Activated naive CD4-positive, alpha-beta T cell treated with anti-CD3 and anti-CD28 coated beads, Interleukin-2, amount 50 U/mL, for 24 hours (primary cell): ENCODE results near the gene IQSEC1.

Experiments
- H3K27ac Mint-ChIP-seq: one replicate; pipeline ENCODE4 v1.8.0; 2021; ENCODE audit warnings: mild to moderate bottlenecking, mixed read lengths
- H3K27me3 Mint-ChIP-seq: one replicate; pipeline ENCODE4 v1.8.0; 2021; ENCODE audit warnings: mixed read lengths
- H3K36me3 Mint-ChIP-seq: one replicate; pipeline ENCODE4 v1.8.0; 2021; ENCODE audit warnings: mixed read lengths
- H3K4me1 Mint-ChIP-seq: one replicate; pipeline ENCODE4 v1.8.0; 2021; ENCODE audit warnings: mixed read lengths
- H3K4me3 Mint-ChIP-seq: one replicate; pipeline ENCODE4 v1.8.0; 2021; ENCODE audit warnings: mild to moderate bottlenecking, mixed read lengths
- H3K9me3 Mint-ChIP-seq: one replicate; pipeline ENCODE4 v1.8.0; 2021; ENCODE audit warnings: mixed read lengths

Gene IQSEC1

DNA sequence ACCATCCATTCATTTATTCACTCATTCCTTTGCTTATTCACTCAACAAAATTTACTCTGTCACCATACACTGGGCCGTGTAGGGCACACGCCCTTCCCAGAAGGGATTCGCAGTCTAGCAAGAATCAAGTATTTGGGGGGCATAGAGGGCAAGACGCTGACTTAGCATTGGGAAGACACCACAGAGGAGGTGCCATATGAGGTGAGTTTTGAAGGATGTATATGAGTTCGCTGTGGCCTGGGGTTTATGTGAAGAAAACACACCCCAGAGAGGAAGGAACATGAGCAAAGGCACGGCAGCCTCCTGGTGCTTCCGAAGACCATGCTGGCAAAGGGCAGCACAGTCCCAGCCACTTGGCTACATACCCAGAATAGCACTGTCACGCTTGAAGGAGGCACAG lies 23.1 kb upstream of the IQSEC1 start:
- Mint-ChIP-seq H3K27ac (no peak overlapping the region), H3K27me3 (peaks cover 3% of the 10 kb centered on the region), H3K36me3 (no peaks in the 10 kb centered on the region), H3K9me3 (no peaks in the 10 kb centered on the region), H3K4me3 (no peak overlapping the region), H3K4me1 (peaks cover 8% of the 10 kb centered on the region)

DNA sequence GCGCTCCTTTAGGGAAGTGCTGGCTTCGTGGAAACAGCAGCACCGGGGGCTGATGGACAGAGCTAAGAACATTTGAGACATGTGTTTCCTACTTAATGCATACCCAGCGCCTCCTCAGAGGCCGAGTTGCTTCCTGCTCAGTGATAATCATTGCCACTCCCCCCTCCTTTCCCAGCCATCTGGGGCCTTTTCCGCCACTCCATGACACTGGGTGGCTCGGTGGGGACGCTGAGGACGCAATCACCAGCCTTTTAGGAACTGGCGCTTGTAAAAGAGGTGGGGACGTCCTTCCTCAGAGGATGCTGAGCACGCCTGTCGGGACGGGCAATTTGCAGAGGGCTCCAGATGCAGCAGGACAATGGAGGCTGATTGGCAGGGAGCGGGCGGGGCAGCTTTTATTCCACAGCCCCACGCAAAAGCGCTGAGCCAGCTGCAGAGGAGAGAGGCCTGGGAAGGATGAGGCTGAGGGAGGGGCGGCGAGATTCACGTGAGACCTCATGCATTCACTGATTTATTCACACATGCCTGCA lies 22.2 kb upstream of the IQSEC1 start:
- H3K36me3 Mint-ChIP-seq, result no peaks in the 10 kb centered on the region
- H3K27ac Mint-ChIP-seq, result no peak overlapping the region
- H3K9me3 Mint-ChIP-seq, result no peaks in the 10 kb centered on the region
- peaks cover 8% of the 10 kb centered on the region for H3K4me1 Mint-ChIP-seq
- H3K27me3 Mint-ChIP-seq, result peaks cover 3% of the 10 kb centered on the region
- H3K4me3 Mint-ChIP-seq, result no peak overlapping the region

DNA sequence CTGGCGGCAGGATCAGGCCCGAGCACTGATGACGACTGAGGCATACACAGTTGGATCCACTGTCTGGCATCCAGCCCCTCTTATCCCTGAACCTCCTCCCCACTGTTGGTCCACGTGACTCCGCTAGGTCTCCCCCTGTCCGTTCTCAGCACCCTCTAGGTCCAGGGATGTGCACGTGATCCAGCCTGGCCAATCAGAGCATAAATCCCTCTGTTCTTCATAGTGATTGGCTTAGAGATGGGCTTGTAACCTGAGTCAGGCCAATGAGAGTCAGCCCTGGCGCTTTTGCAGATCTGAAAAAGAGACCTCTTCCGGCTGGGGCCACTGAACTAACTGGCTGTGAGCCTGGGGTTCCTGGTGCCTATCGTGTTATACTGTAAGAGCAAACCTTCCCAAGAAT lies 20.5 kb upstream of the IQSEC1 start:
- Mint-ChIP-seq H3K27me3 (peaks cover 1% of the 10 kb centered on the region), H3K4me1 (peaks cover 8% of the 10 kb centered on the region), H3K27ac (no peak overlapping the region), H3K4me3 (no peak overlapping the region), H3K9me3 (no peaks in the 10 kb centered on the region), H3K36me3 (no peaks in the 10 kb centered on the region)

DNA sequence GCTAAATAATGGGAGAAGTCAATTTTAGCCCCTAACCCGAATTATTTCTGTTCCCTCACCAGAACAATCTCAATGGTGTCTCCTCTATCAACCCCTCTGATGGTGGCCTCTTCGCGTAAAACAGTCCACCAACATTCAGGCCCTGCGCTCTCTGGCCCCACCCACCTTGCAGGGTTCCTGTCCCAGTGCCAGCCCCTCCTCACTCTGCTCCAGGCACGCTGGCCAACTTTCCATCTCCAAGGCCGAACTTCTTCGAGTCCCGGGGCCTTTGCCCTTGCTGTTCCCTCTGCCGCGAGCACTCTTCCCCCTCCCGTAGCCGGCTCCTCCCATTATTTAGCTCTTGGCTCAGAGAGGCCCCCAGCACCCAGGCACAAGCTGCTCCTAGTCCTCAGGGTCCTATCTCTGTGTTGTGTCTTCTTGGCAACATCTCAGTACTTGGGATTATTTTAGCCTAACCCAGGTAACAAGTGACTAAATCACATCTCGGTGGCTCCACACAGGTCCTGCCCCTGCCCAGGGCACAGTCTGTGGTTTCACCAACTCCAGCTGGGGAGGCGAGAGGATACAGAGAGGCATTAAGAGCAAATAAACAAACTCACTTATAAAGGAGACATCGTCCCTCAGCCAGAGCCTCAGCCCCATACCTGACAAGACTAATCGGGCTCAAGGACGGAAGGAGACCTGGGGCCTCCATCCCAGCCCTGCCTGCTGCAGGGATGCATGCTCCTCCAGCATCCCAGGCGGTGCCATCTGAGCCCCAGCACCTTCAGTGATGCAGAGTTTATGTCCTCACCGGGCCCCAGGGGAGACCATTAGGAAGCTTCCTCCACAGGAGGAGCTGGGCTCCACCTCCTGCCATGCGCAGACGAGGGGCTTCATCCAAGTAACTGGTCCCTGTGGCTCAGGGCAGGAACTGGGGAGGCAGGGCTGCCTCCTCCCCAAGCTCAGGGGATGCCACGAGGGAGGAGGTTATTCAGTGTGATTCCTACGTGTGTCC lies 19.7 kb upstream of the IQSEC1 start:
- Mint-ChIP-seq H3K36me3 (no peaks in the 10 kb centered on the region), H3K27me3 (peaks cover 1% of the 10 kb centered on the region), H3K27ac (no peak overlapping the region), H3K4me1 (peaks cover 8% of the 10 kb centered on the region), H3K4me3 (no peak overlapping the region), H3K9me3 (no peaks in the 10 kb centered on the region)

DNA sequence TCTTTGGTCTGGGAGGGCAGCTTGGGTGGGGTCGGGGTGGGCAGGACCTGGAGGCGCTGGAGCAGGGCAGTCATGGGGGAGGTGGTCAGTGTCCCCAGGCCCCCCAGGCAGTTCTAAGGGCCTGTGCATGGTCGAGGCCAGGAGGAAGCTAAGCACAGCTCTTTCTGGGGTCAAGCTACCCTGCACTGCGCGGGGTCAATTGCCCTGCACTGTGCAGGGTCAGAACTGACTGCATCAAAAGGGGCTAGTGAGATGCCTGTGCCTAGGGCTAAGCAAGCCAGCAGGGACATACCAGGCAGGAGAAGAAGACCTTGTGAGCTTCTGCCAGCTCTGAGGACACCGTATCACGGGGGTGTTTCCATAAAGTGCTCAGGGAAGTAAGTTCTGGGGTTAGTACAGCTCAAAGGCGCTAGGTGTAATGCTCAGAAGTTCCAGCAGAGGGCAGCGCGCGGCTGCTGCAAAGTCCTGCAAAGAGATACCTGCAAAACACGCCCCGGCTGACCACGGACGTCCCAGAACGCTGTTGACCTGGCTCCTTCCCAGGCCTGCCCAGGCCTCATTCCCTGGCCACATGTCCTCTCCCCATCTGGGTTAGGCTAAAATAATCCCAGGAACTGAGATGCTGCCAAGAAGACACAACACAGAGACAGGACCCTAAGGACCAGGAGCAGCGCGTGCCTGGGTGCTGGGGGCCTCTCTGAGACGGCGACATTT lies 18.8 kb upstream of the IQSEC1 start:
- Mint-ChIP-seq H3K9me3 (no peaks in the 10 kb centered on the region), H3K36me3 (no peaks in the 10 kb centered on the region), H3K4me3 (no peak overlapping the region), H3K4me1 (peaks cover 8% of the 10 kb centered on the region), H3K27me3 (peaks cover 1% of the 10 kb centered on the region), H3K27ac (no peak overlapping the region)

DNA sequence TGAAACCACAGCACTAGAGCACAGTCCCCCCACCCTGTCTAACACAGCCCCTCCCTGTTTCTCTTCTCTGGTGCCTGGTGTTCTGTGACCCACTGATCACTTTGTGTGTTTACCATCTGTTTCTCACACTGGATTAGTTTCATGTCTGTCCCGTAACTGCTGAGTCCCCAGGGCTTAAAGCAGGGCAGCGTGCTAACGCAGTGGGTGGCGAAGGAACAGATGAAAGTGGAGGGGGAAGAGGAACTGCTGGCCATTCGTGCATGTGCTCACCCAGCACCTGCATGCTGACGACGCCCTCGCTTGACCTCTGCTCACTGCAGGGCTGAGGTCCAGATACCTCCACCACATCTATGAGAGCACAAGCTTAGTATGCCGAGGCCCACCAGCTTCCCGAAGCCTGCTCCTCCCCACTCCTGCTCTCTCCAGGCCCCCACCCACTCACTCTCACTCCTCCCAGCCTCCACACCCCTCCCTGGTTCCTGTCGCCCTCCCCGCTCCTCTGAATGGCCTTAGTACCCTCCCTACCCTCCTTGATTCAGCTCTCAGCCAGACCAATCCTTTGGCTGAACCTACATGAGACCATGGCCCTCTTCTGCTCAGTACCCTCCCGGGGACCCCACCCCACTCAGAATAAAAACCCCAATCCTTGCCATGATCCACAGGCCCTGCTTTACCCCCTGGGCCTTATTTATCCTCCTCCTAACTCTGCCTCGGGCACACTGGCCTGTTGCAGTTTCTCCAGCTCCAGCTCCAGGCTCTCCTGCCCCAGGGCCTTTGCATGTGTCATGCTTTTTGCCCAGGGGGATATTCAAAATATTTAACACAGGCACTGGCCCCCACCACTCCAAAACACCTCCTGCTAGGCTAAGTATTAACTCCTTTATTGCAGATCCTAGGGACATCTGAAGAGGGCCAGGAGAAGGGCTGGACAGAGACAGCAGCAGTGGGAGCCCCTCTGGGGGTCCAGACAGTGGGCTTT lies 15.1 kb upstream of the IQSEC1 start:
- H3K4me1 Mint-ChIP-seq, result peaks cover 14% of the 10 kb centered on the region

DNA sequence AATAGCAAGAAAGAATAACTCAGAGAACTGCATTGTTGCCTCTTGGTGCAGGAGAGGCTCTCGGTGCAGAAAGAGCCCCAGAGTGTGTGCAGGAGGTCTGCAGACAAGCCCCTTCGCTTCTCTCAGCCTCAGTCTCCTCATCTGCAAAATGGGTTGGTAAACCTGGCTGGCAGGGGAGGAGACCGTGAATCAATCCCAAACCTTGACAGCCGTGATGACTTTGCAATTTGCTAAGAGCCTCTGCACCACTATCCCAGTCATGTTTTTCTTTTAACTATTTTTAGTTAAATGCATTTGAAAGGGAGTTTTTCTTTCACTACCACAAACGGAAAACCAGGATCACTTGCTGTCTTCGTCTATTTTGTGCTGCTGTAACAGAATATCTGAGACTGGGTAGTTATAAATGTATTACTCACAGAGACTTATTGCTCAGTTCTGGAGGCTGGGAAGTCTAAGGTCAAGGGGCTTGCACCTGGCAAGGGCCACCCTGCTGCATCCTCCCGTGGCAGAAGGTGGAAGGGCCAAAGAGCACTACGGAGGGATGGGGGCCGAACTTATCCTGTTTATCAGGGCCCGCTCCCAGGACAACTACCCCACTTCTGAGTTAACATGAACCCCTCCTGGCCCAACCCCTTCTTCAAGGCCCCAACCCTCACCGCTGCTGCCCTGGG lies 14.2 kb upstream of the IQSEC1 start:
- no peaks in the 10 kb centered on the region for H3K9me3 Mint-ChIP-seq
- peaks cover 11% of the 10 kb centered on the region for H3K4me1 Mint-ChIP-seq
- no peaks in the 10 kb centered on the region for H3K27me3 Mint-ChIP-seq
- H3K4me3 Mint-ChIP-seq, result no peak overlapping the region
- H3K36me3 Mint-ChIP-seq, result no peaks in the 10 kb centered on the region
- H3K27ac Mint-ChIP-seq, result no peak overlapping the region

More for the DNA sequence above, 15.1 kb upstream of the IQSEC1 start:
- no peaks in the 10 kb centered on the region for H3K9me3 Mint-ChIP-seq
- H3K27me3 Mint-ChIP-seq, result no peaks in the 10 kb centered on the region
- H3K36me3 Mint-ChIP-seq, result no peaks in the 10 kb centered on the region
- peak overlapping the region; percentile 72 for H3K27ac Mint-ChIP-seq
- no peak overlapping the region for H3K4me3 Mint-ChIP-seq

DNA sequence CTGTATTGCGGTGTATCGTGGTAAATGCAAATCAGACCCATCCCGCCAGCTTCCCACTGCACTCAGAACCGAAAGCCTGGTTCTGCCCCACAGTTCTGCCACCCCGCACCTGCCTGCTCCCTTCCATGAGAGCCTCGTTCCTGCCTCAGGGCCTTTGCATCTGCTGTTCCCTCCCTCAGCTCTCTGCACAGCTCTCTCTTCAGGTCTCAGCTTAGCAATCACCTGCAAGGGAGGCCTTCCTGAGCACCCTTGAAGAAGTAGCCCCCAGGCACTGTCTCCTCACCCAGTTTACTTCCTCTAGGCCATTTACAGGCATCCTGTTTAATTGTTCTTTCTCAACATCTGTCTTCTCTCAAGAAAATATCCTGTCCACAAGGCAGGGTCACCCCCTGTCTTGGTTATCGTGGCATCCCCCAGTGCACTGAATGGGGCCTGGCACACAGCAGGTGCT lies 13.3 kb upstream of the IQSEC1 start:
- Mint-ChIP-seq H3K9me3 (no peaks in the 10 kb centered on the region), H3K4me1 (peaks cover 6% of the 10 kb centered on the region), H3K4me3 (no peak overlapping the region), H3K36me3 (no peaks in the 10 kb centered on the region), H3K27ac (peak overlapping the region; percentile 59), H3K27me3 (no peaks in the 10 kb centered on the region)

DNA sequence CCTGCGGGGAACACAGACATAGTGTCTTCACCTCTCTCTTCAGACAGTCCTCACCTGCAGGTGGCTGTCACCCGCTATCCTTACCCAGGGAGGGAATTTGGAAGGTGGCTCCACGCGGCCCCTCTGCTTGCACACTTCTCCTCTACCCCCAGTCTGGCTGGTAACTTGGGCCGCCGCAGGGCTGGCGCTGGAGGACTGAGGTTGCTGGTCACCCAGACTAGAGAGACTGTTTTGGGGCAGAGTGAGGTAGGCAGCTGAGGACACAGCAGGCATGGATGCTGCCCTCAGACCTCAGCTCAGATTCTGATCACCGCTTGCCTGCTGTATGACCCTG lies 12.6 kb upstream of the IQSEC1 start:
- Mint-ChIP-seq H3K36me3 (no peaks in the 10 kb centered on the region), H3K27ac (no peak overlapping the region), H3K27me3 (no peaks in the 10 kb centered on the region), H3K9me3 (no peaks in the 10 kb centered on the region), H3K4me1 (peaks cover 6% of the 10 kb centered on the region), H3K4me3 (no peak overlapping the region)

DNA sequence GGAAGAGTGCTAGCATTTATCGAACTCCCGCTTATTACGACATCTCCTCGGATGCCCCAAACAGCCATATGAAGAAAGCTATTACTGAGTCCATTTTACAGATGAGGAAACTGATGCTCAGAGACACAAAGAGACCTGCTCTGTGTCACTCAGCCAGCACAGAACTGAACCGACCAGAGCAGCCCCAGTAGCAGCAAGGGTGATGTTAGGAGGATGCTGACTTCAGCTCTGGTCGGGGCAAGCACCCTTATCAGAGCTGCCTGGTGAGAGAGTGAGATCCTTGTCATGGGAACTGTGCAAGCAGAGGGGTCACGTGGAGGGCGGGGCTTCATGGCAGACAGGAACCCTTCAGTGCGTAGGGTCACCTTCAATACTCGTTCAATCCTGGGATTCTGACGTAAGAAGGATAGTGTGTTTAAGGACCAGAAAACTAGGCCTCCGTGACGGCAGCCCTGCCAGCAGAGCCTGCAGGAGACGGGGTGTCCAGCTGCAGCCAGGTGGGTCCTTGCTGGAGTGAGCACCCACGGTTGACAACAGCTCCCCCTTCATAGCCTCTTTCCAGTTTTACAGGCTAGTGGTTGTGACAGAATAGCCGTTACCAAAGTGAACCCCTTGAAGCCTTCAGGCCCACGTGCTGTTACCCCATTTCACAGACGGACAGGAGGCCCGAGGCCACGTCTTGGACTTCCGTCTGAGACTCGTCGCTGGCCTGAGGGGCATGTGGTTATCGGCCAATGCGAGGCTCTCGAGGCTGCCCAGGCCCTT lies 12.0 kb upstream of the IQSEC1 start:
- H3K36me3 Mint-ChIP-seq, result no peaks in the 10 kb centered on the region
- no peaks in the 10 kb centered on the region for H3K27me3 Mint-ChIP-seq
- H3K4me3 Mint-ChIP-seq, result no peak overlapping the region
- no peak overlapping the region for H3K27ac Mint-ChIP-seq
- H3K4me1 Mint-ChIP-seq, result peaks cover 6% of the 10 kb centered on the region
- no peaks in the 10 kb centered on the region for H3K9me3 Mint-ChIP-seq

DNA sequence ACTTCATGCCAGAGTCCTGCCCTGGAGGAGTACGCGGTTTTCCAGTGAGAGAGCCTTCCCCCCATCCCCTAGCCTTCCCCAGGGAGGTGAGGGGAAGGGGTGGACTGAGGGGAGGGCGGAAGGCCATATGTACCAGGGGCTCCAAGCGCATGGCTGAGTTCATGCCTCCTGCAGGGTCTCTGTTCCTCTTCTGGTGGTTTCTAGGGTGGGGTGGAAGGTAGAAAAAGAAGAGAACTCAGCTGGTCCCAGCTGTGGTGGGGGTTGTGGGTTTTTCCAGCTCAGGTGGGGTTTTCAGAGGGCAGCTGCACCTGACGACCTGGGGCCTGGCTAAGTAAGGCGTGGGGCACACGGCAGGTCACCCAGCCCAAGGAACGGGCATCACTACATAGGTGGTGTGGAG lies 10.7 kb upstream of the IQSEC1 start:
- H3K4me1 Mint-ChIP-seq, result peaks cover 7% of the 10 kb centered on the region
- H3K36me3 Mint-ChIP-seq, result no peaks in the 10 kb centered on the region
- H3K27ac Mint-ChIP-seq, result no peak overlapping the region
- H3K27me3 Mint-ChIP-seq, result no peaks in the 10 kb centered on the region
- no peaks in the 10 kb centered on the region for H3K9me3 Mint-ChIP-seq
- no peak overlapping the region for H3K4me3 Mint-ChIP-seq

DNA sequence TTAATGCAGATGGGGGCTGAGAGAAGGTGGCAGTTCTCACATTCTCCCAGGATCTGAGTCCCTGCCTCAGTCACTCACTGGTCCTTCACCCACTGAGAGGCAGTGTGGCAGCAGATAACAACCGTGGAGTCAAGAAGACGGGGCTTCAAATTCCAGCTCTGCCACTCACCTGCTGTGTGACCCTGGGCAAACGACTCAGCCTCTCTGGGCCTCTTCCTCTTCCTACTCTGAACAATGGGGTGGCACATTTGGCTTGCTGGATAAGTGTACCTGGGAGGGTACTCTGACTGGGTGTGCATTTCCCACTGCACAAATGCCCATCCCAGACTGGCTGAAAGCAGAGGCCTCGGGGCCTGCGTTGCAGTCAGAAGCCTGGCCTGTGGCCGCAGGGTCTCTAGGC lies 10.0 kb upstream of the IQSEC1 start:
- H3K36me3 Mint-ChIP-seq, result no peaks in the 10 kb centered on the region
- no peak overlapping the region for H3K27ac Mint-ChIP-seq
- H3K4me1 Mint-ChIP-seq, result peaks cover 10% of the 10 kb centered on the region
- H3K9me3 Mint-ChIP-seq, result no peaks in the 10 kb centered on the region
- no peaks in the 10 kb centered on the region for H3K27me3 Mint-ChIP-seq
- no peak overlapping the region for H3K4me3 Mint-ChIP-seq

DNA sequence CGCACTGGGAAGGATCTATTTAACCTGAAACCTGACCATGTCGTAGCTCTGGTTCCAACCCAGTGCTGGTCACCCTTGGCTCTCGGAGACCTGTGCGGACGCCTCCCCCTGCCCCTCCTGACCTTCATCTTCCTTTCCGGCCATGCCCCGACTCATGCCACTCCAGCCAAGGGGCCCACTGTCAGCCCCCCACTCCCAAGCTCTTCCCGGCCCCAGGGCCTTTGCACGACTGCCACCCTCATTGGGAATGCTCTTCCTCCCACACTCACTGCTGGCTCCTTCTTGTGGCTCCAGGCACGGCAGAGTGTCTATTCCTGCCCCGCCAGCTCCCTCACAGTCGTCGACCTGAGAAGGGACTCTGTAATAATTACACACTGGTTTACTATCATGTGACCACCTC lies 9.4 kb upstream of the IQSEC1 start:
- peaks cover 10% of the 10 kb centered on the region for H3K4me1 Mint-ChIP-seq
- H3K9me3 Mint-ChIP-seq, result no peaks in the 10 kb centered on the region
- H3K36me3 Mint-ChIP-seq, result no peaks in the 10 kb centered on the region
- no peak overlapping the region for H3K27ac Mint-ChIP-seq
- H3K4me3 Mint-ChIP-seq, result no peak overlapping the region
- no peaks in the 10 kb centered on the region for H3K27me3 Mint-ChIP-seq
